GM21737 (cell line): Measurements from ENCODE around the gene PVALB.

Experiments
- ATAC-seq: cut with Tn5 transposase; IDR thresholded peaks from one replicate; pipeline ENCODE4 v1.9.1; 2021; ENCODE audit warnings: mild to moderate bottlenecking, moderate library complexity; ENCODE audit not compliant: unreplicated experiment

The PVALB gene

GRCh38 chr22:36816636-36817524, at the start of gene PVALB:
Gene PVALB (minus strand): TSS chr22:36817035. CDS start chr22:36817005, 30 bp downstream.
- no peak for ATAC-seq

GRCh38 chr22:36865346-36865745, 48.5 kb upstream of the PVALB start:
- ATAC-seq, result no peak

- ATAC-seq, result no peak
Observed at GRCh38 chr22:36864454-36865215, 47.8 kb upstream of the PVALB start.

GRCh38 chr22:36863979-36864378, 47.1 kb upstream of the PVALB start:
- no peak for ATAC-seq

GRCh38 chr22:36863281-36863680, 46.4 kb upstream of the PVALB start:
- no peak for ATAC-seq

- no peak for ATAC-seq
Observed at GRCh38 chr22:36862251-36863242, 45.7 kb upstream of the PVALB start.

- ATAC-seq, result peak; percentile 58
Observed at GRCh38 chr22:36860821-36861659, 44.2 kb upstream of the PVALB start, which contains the start of gene NCF4. Gene NCF4 (plus strand): TSS chr22:36861006. CDS start chr22:36861172, 166 bp downstream.

- ATAC-seq, result no peak
Observed at GRCh38 chr22:36860438-36860820, 43.6 kb upstream of the PVALB start.

- no peak for ATAC-seq
Observed at GRCh38 chr22:36860017-36860416, 43.2 kb upstream of the PVALB start.

GRCh38 chr22:36858966-36859365, 42.1 kb upstream of the PVALB start:
- no peak for ATAC-seq

GRCh38 chr22:36858156-36858555, 41.3 kb upstream of the PVALB start:
- no peak for ATAC-seq

GRCh38 chr22:36856792-36857135, 39.9 kb upstream of the PVALB start:
- ATAC-seq, result no peak

- ATAC-seq, result no peak
Observed at GRCh38 chr22:36856121-36856791, 39.4 kb upstream of the PVALB start.

- no peak for ATAC-seq
Observed at GRCh38 chr22:36855478-36855877, 38.6 kb upstream of the PVALB start.

- ATAC-seq, result no peak
Observed at GRCh38 chr22:36853407-36854099, 36.7 kb upstream of the PVALB start.

- no peak for ATAC-seq
Observed at GRCh38 chr22:36852056-36852973, 35.5 kb upstream of the PVALB start.

GRCh38 chr22:36850682-36851081, 33.8 kb upstream of the PVALB start:
- no peak for ATAC-seq

- no peak for ATAC-seq
Observed at GRCh38 chr22:36850056-36850455, 33.2 kb upstream of the PVALB start.
